Measurements from ENCODE around the gene ABCC8.
"Not testable (repeated sequence)": the region's sequence is repeated elsewhere in the genome, so short reads cannot be mapped to it uniquely, and the experiment has no call there.

The ABCC8 gene

GRCh38 chr11:17426233-17426632, 50.4 kb downstream of the ABCC8 start:
- not testable (repeated sequence) for H3K4me3 Mint-ChIP-seq; H3K27ac Mint-ChIP-seq; H3K9me3 Mint-ChIP-seq; H3K36me3 Mint-ChIP-seq (ENCODE audit: insufficient read depth); DNase-seq; ATAC-seq (replicated peaks); H3K4me1 Mint-ChIP-seq (ENCODE audit: low read depth in 2 of 2)
- H3K27me3 Mint-ChIP-seq = peaks cover 52 to 78% of the 10 kb centered on the region in 2 donors

- no peak overlapping the region for H3K27ac Mint-ChIP-seq
- H3K4me1 Mint-ChIP-seq (ENCODE audit: low read depth in 2 of 2) = no peaks in the 10 kb centered on the region
- no peaks in the 10 kb centered on the region for H3K36me3 Mint-ChIP-seq (ENCODE audit: insufficient read depth)
- no peak overlapping the region for H3K4me3 Mint-ChIP-seq
- peaks cover 51 to 79% of the 10 kb centered on the region in 2 donors for H3K27me3 Mint-ChIP-seq
- ATAC-seq (replicated peaks) (no peak), DNase-seq (no peak)
- no peaks in the 10 kb centered on the region for H3K9me3 Mint-ChIP-seq
Measured at GRCh38 chr11:17423533-17424310, 52.9 kb downstream of the ABCC8 start.

GRCh38 chr11:17421781-17422180, 54.9 kb downstream of the ABCC8 start:
- Mint-ChIP-seq H3K27me3 (peaks cover 52 to 79% of the 10 kb centered on the region in 2 donors), H3K4me1 (ENCODE audit: low read depth in 2 of 2) (no peaks in the 10 kb centered on the region), H3K4me3 (no peak overlapping the region), H3K36me3 (ENCODE audit: insufficient read depth) (no peaks in the 10 kb centered on the region), H3K9me3 (no peaks in the 10 kb centered on the region), H3K27ac (no peak overlapping the region)
- ATAC-seq (replicated peaks) (no peak), DNase-seq (no peak)

GRCh38 chr11:17418444-17419081, 58.1 kb downstream of the ABCC8 start:
- Mint-ChIP-seq H3K27ac (no peak overlapping the region), H3K27me3 (peaks cover 71 to 94% of the 10 kb centered on the region in 2 donors), H3K4me1 (ENCODE audit: low read depth in 2 of 2) (no peaks in the 10 kb centered on the region), H3K36me3 (ENCODE audit: insufficient read depth) (peaks cover under 1% of the 10 kb centered on the region), H3K4me3 (no peak overlapping the region), H3K9me3 (no peaks in the 10 kb centered on the region)
- ATAC-seq (replicated peaks) = no peak
- no peak for DNase-seq

GRCh38 chr11:17416492-17416891, 60.2 kb downstream of the ABCC8 start:
- Mint-ChIP-seq H3K4me1 (ENCODE audit: low read depth in 2 of 2) (no peaks in the 10 kb centered on the region), H3K9me3 (no peaks in the 10 kb centered on the region), H3K36me3 (ENCODE audit: insufficient read depth) (peaks cover 2% of the 10 kb centered on the region), H3K4me3 (no peak overlapping the region), H3K27ac (no peak overlapping the region), H3K27me3 (peaks cover 67 to 95% of the 10 kb centered on the region in 2 donors)
- DNase-seq (no peak), ATAC-seq (replicated peaks) (no peak)

GRCh38 chr11:17415523-17416104, 61.0 kb downstream of the ABCC8 start:
- ATAC-seq (replicated peaks) = no peak
- H3K4me3 Mint-ChIP-seq = no peak overlapping the region
- H3K9me3 Mint-ChIP-seq = no peaks in the 10 kb centered on the region
- peaks cover 60 to 93% of the 10 kb centered on the region in 2 donors for H3K27me3 Mint-ChIP-seq
- DNase-seq = no peak
- no peaks in the 10 kb centered on the region for H3K4me1 Mint-ChIP-seq (ENCODE audit: low read depth in 2 of 2)
- H3K27ac Mint-ChIP-seq = no peak overlapping the region
- H3K36me3 Mint-ChIP-seq (ENCODE audit: insufficient read depth) = peaks cover 2% of the 10 kb centered on the region

GRCh38 chr11:17414992-17415391, 61.7 kb downstream of the ABCC8 start:
- H3K27me3 Mint-ChIP-seq = peaks cover 60 to 87% of the 10 kb centered on the region in 2 donors
- peaks cover 2% of the 10 kb centered on the region for H3K36me3 Mint-ChIP-seq (ENCODE audit: insufficient read depth)
- no peaks in the 10 kb centered on the region for H3K4me1 Mint-ChIP-seq (ENCODE audit: low read depth in 2 of 2)
- ATAC-seq (replicated peaks) = no peak
- H3K27ac Mint-ChIP-seq = no peak overlapping the region
- DNase-seq = no peak
- no peaks in the 10 kb centered on the region for H3K9me3 Mint-ChIP-seq
- no peak overlapping the region for H3K4me3 Mint-ChIP-seq

GRCh38 chr11:17414317-17414737, 62.3 kb downstream of the ABCC8 start:
- ATAC-seq (replicated peaks) (no peak), DNase-seq (no peak)
- H3K27ac Mint-ChIP-seq = no peak overlapping the region
- H3K4me3 Mint-ChIP-seq = no peak overlapping the region
- H3K27me3 Mint-ChIP-seq = peaks cover 53 to 80% of the 10 kb centered on the region in 2 donors
- no peaks in the 10 kb centered on the region for H3K4me1 Mint-ChIP-seq (ENCODE audit: low read depth in 2 of 2)
- H3K36me3 Mint-ChIP-seq (ENCODE audit: insufficient read depth) = peaks cover 2% of the 10 kb centered on the region
- no peaks in the 10 kb centered on the region for H3K9me3 Mint-ChIP-seq

- ATAC-seq (replicated peaks) = no peak
- Mint-ChIP-seq H3K36me3 (ENCODE audit: insufficient read depth) (peaks cover 2% of the 10 kb centered on the region), H3K9me3 (no peaks in the 10 kb centered on the region), H3K4me3 (no peak overlapping the region), H3K4me1 (ENCODE audit: low read depth in 2 of 2) (no peaks in the 10 kb centered on the region), H3K27me3 (peaks cover 46 to 74% of the 10 kb centered on the region in 2 donors), H3K27ac (no peak overlapping the region)
- DNase-seq = no peak
Measured at GRCh38 chr11:17413414-17414316, 63.0 kb downstream of the ABCC8 start.

- ATAC-seq (replicated peaks) = no peak
Measured at GRCh38 chr11:17412488-17413180, 64.0 kb downstream of the ABCC8 start.

GRCh38 chr11:17411418-17411817, 65.2 kb downstream of the ABCC8 start:
- no peak overlapping the region for H3K27ac Mint-ChIP-seq
- no peak for DNase-seq
- no peak overlapping the region for H3K4me3 Mint-ChIP-seq
- ATAC-seq (replicated peaks) = no peak
- peaks cover 27 to 51% of the 10 kb centered on the region in 2 donors for H3K27me3 Mint-ChIP-seq
- H3K4me1 Mint-ChIP-seq (ENCODE audit: low read depth in 2 of 2) = no peaks in the 10 kb centered on the region
- no peaks in the 10 kb centered on the region for H3K9me3 Mint-ChIP-seq
- H3K36me3 Mint-ChIP-seq (ENCODE audit: insufficient read depth) = peaks cover 2% of the 10 kb centered on the region

More at GRCh38 chr11:17412488-17413180, 64.0 kb downstream of the ABCC8 start:
- Mint-ChIP-seq H3K36me3 (ENCODE audit: insufficient read depth) (peaks cover 2% of the 10 kb centered on the region), H3K27me3 (peaks cover 39 to 63% of the 10 kb centered on the region in 2 donors), H3K9me3 (no peaks in the 10 kb centered on the region), H3K27ac (no peak overlapping the region), H3K4me1 (ENCODE audit: low read depth in 2 of 2) (no peaks in the 10 kb centered on the region), H3K4me3 (no peak overlapping the region)
- no peak for DNase-seq

- H3K27ac Mint-ChIP-seq = no peak overlapping the region
Measured at GRCh38 chr11:17410606-17411379, 65.9 kb downstream of the ABCC8 start.

More at GRCh38 chr11:17410606-17411379, 65.9 kb downstream of the ABCC8 start:
- Mint-ChIP-seq H3K4me3 (no peak overlapping the region), H3K9me3 (no peaks in the 10 kb centered on the region), H3K27me3 (peaks cover 23 to 50% of the 10 kb centered on the region in 2 donors), H3K4me1 (ENCODE audit: low read depth in 2 of 2) (no peaks in the 10 kb centered on the region), H3K36me3 (ENCODE audit: insufficient read depth) (peaks cover 2% of the 10 kb centered on the region)
- DNase-seq = no peak
- ATAC-seq (replicated peaks) = no peak

All from effector memory CD8-positive, alpha-beta T cell (primary cell).